HG02840 (cell line): ENCODE results near the gene SCARB2.

ENCODE experiments used
- ATAC-seq: cut with Tn5 transposase; IDR thresholded peaks from one replicate; pipeline ENCODE4 v1.9.1; 2021; ENCODE audit warnings: mild to moderate bottlenecking, moderate library complexity, moderate number of reproducible peaks; ENCODE audit not compliant: unreplicated experiment, low FRiP score

SCARB2 gene

GRCh38 chr4:76160355-76160754 lies 53.3 kb downstream of the SCARB2 start:
- ATAC-seq, result no peak

- no peak for ATAC-seq
Measured at GRCh38 chr4:76156635-76157034, 57.0 kb downstream of the SCARB2 start.

- ATAC-seq, result no peak
Measured at GRCh38 chr4:76155979-76156378, 57.6 kb downstream of the SCARB2 start.

GRCh38 chr4:76153356-76153755 lies 60.3 kb downstream of the SCARB2 start:
- no peak for ATAC-seq

GRCh38 chr4:76148142-76148865 lies 65.3 kb downstream of the SCARB2 start, which contains the start of gene NUP54:
Gene NUP54 (minus strand): TSS chr4:76148397. CDS start chr4:76148374, 23 bp downstream.
- ATAC-seq, result peak; percentile 99

GRCh38 chr4:76147454-76148141 lies 66.0 kb downstream of the SCARB2 start:
- peak; percentile 31 for ATAC-seq

- ATAC-seq, result no peak
Measured at GRCh38 chr4:76144546-76144945, 69.1 kb downstream of the SCARB2 start.

GRCh38 chr4:76141241-76141640 lies 72.4 kb downstream of the SCARB2 start:
- ATAC-seq, result no peak

GRCh38 chr4:76127754-76128153 lies 85.9 kb downstream of the SCARB2 start:
- no peak for ATAC-seq

- ATAC-seq, result no peak
Measured at GRCh38 chr4:76125816-76126215, 87.8 kb downstream of the SCARB2 start.

GRCh38 chr4:76120199-76120598 lies 93.4 kb downstream of the SCARB2 start:
- no peak for ATAC-seq

GRCh38 chr4:76117536-76117935 lies 96.1 kb downstream of the SCARB2 start:
- no peak for ATAC-seq

- ATAC-seq, result no peak
Measured at GRCh38 chr4:76116821-76117220, 96.8 kb downstream of the SCARB2 start.
